Memory B cell (primary cell): ENCODE data around the gene SYTL5.

Experiments
- ATAC-seq: fragments of 150-1000 bp; cut with Tn5 transposase; 2 replicates; pipeline ENCODE4 v1.10.0; 2021; ENCODE audit warnings: low read depth, mild to moderate bottlenecking, moderate library complexity
- DNase-seq, 2 donors: peaks; one replicate each; pipeline ENCODE4 v3.0.0; 2022; ENCODE audit warnings: low spot score in 2 of 2
- H3K27ac Mint-ChIP-seq: one replicate; pipeline ENCODE4 v1.8.0; 2022; ENCODE audit warnings: mild to moderate bottlenecking, moderate library complexity, mixed read lengths
- H3K27me3 Mint-ChIP-seq: one replicate; pipeline ENCODE4 v1.8.0; 2022; ENCODE audit warnings: mixed read lengths
- H3K36me3 Mint-ChIP-seq: one replicate; pipeline ENCODE4 v1.8.0; 2022; ENCODE audit warnings: mild to moderate bottlenecking, mixed read lengths
- H3K4me1 Mint-ChIP-seq: one replicate; pipeline ENCODE4 v1.8.0; 2022; ENCODE audit warnings: mixed read lengths
- H3K4me3 Mint-ChIP-seq: one replicate; pipeline ENCODE4 v1.8.0; 2022; ENCODE audit warnings: mild to moderate bottlenecking, moderate library complexity, mixed read lengths
- H3K9me3 Mint-ChIP-seq: one replicate; pipeline ENCODE4 v1.8.0; 2022; ENCODE audit warnings: mixed read lengths

Gene SYTL5

DNA sequence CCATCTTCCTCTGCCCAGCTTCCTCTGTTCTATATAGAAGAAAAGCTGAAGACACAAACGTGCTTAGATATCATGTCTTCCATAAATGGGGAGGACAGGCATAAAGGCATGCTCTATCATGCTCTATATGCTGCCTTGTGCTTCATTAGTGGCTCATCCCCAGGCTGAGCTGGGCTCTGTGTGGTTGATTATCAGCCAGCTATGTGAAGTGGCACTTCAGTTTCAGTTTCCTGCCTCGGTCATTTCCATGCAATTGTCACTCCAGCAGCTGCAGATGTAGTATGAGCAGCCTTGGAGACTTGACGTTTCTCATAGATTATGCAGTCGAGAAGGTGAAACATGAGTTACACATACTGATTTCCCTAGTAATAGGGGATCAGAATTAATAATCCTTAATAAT lies 106.2 kb downstream of the SYTL5 start:
- H3K27ac Mint-ChIP-seq = no peak overlapping the region
- no peaks in the 10 kb centered on the region for H3K4me1 Mint-ChIP-seq
- DNase-seq = no peak
- no peak overlapping the region for H3K4me3 Mint-ChIP-seq
- peaks cover 3% of the 10 kb centered on the region for H3K27me3 Mint-ChIP-seq
- no peak for ATAC-seq
- no peaks in the 10 kb centered on the region for H3K9me3 Mint-ChIP-seq
- no peaks in the 10 kb centered on the region for H3K36me3 Mint-ChIP-seq

DNA sequence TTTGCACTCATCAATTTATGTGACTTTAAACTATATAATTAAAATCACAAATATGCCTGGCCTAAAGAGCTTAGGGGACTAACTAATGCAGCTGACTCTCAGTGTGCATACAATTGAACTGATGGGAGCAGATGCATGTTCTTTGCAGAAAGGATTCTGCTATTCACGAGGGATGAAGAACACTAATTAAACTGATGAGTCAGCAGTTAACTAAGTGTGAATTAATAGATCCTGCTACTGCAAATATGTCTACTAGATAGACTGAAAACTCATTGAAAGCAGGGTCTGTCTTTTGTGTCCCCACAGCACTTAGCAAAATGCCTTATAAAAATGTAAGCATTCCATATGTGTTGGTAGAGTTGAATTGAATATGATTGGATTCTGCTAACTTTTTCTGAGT lies 110.4 kb downstream of the SYTL5 start:
- Mint-ChIP-seq H3K27ac (no peak overlapping the region), H3K36me3 (no peaks in the 10 kb centered on the region)

DNA sequence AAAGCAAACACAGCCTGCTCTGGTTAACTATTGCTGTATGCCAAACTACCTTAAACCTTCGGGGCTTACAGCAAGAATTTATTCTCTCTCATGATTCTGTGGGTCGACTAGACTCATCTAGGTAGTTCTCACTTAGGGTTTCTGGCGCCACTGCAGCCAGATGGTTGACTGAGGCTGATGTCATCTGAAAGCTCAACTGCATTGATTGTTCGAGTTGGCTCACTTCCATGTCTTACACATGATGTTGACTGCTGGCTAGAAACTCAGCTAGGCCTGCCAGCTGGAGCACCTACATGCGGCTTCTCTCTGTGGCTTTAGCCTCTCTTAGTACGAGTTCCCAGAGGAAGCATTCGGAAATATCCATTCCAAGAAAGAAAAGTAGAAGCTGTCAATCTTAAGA lies 111.1 kb downstream of the SYTL5 start:
- Mint-ChIP-seq H3K4me3 (no peak overlapping the region), H3K36me3 (no peaks in the 10 kb centered on the region), H3K27me3 (peaks cover 2% of the 10 kb centered on the region), H3K27ac (no peak overlapping the region), H3K9me3 (no peaks in the 10 kb centered on the region), H3K4me1 (no peaks in the 10 kb centered on the region)
- no peak for DNase-seq
- ATAC-seq = no peak

More for the DNA sequence above, 110.4 kb downstream of the SYTL5 start:
- H3K4me1 Mint-ChIP-seq = no peaks in the 10 kb centered on the region
- ATAC-seq (no peak), DNase-seq (no peak)
- H3K4me3 Mint-ChIP-seq = no peak overlapping the region
- peaks cover 2% of the 10 kb centered on the region for H3K27me3 Mint-ChIP-seq
- H3K9me3 Mint-ChIP-seq = no peaks in the 10 kb centered on the region

DNA sequence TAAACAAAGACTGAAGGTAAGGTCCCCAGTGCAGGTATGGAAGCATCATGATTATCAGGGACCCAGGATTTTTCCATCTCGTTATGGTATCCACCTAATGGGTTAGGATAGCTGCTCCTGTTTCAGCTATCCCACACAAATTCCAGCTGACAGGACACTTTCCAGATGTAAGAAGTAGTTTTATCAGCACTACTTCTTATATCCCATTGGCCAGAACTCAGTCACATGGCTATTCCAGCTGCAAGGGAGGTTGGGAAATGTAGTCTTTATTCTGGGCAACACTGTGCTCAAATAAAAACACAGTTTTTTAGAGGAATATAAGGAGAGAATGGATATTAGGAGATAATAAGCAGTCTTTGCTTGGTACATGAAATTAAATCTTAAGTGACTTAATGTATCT lies 117.6 kb downstream of the SYTL5 start:
- no peak overlapping the region for H3K27ac Mint-ChIP-seq
- no peaks in the 10 kb centered on the region for H3K4me1 Mint-ChIP-seq
- H3K4me3 Mint-ChIP-seq = no peak overlapping the region
- no peak for DNase-seq
- H3K36me3 Mint-ChIP-seq = no peaks in the 10 kb centered on the region
- no peak for ATAC-seq
- no peaks in the 10 kb centered on the region for H3K9me3 Mint-ChIP-seq
- H3K27me3 Mint-ChIP-seq = peaks cover 2% of the 10 kb centered on the region

DNA sequence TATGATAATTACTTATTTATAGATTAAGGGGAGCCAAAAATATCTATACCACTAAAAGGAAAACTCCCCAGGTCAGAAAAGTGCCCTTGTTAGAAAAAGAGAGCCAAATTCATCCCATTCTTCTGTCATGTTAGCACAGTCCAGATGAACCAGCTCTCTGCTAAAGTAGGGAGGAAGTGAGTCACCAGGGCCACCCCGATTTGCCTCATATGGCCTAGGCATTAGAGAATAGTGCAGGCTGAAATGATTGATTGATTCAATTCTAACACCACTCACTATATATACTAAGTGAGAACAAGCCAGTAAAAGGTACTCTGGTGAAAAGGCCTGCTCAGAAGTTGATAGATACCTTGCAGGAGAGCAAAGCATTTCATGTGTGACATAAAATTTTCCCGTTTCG lies 119.8 kb downstream of the SYTL5 start:
- ATAC-seq (no peak), DNase-seq (no peak)
- no peaks in the 10 kb centered on the region for H3K36me3 Mint-ChIP-seq
- peaks cover 3% of the 10 kb centered on the region for H3K27me3 Mint-ChIP-seq
- H3K4me1 Mint-ChIP-seq = no peaks in the 10 kb centered on the region
- no peak overlapping the region for H3K4me3 Mint-ChIP-seq
- H3K9me3 Mint-ChIP-seq = no peaks in the 10 kb centered on the region
- H3K27ac Mint-ChIP-seq = no peak overlapping the region

DNA sequence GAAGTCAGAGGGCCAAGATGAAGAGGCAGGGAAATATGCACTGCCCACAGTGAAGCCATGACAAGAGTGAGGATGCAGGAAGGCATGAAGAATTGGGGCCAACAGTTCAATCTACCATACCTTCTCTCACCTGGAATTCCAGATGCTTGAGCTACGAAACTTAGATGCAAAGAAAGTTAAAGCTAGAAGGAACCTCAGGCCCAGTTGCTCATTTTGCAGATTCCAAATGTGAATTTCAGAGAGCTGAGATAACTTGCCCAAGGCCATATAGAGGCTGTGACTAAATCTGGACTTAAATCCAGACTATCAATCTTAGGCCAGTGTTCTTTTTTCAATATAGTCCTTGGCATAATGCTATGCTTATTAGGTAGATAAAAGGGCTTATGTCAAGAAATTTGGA lies 121.6 kb downstream of the SYTL5 start:
- DNase-seq (no peak), ATAC-seq (no peak)
- no peaks in the 10 kb centered on the region for H3K36me3 Mint-ChIP-seq
- H3K4me1 Mint-ChIP-seq = no peaks in the 10 kb centered on the region
- H3K27me3 Mint-ChIP-seq = peaks cover 3% of the 10 kb centered on the region
- no peaks in the 10 kb centered on the region for H3K9me3 Mint-ChIP-seq
- no peak overlapping the region for H3K4me3 Mint-ChIP-seq
- H3K27ac Mint-ChIP-seq = no peak overlapping the region

DNA sequence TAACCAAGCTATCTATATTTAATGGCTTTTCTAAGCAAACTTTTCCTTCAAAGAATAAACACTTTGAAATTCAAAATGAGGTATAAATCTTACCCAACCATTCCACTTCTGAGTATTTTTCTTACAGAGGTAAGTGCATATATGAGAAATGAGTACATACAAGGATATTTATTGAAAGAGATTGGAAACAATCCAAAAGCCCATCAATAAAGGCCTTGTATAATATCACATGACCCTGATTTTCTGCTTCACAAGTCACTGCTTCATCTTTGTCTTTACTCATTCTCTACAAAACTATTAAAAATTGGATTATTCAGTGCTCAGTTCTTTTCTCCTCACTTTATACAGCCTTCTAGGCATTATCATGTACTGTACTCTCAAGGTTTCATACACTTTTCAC lies 123.0 kb downstream of the SYTL5 start:
- Mint-ChIP-seq H3K4me1 (no peaks in the 10 kb centered on the region), H3K27me3 (peaks cover 3% of the 10 kb centered on the region), H3K27ac (no peak overlapping the region), H3K9me3 (no peaks in the 10 kb centered on the region), H3K4me3 (no peak overlapping the region), H3K36me3 (no peaks in the 10 kb centered on the region)
- DNase-seq = no peak
- ATAC-seq = no peak

DNA sequence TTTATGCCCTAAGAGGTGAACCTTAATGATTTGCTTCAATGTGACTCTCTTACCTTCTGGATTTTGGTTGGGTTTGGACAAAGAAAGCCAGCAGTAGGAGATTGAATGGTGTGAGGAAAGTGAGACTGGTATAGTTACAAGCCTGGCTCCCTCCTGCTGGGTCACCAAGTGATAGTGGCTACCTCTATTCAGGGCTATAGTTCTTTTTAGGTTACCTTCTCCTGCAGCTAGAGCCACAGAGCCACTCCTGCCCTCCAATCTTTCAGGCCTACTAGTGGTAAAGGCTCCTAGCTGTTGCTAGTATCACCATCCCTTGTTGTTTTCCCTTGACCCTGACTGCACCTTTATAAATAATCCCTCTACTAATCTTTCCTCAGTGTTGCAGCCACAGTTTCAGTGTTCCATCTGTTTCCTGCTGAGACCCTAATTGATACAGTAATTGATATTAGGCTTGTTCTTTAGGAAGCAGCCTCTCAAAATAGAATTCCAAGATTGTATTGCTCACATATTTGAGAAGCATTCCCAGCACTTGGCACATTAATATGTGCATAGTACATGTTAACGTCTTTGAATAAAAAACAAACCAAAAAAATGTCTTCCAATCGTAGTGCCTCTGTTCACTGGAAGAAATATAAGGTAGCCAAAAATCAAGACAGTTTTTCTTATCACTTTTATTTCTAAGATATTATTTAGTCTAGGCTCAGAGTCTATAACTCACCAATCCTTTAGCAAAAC lies 132.0 kb downstream of the SYTL5 start:
- Mint-ChIP-seq H3K9me3 (no peaks in the 10 kb centered on the region), H3K27ac (no peak overlapping the region), H3K4me3 (no peak overlapping the region), H3K36me3 (no peaks in the 10 kb centered on the region), H3K27me3 (no peaks in the 10 kb centered on the region), H3K4me1 (no peaks in the 10 kb centered on the region)
- no peak for ATAC-seq
- DNase-seq = no peak

DNA sequence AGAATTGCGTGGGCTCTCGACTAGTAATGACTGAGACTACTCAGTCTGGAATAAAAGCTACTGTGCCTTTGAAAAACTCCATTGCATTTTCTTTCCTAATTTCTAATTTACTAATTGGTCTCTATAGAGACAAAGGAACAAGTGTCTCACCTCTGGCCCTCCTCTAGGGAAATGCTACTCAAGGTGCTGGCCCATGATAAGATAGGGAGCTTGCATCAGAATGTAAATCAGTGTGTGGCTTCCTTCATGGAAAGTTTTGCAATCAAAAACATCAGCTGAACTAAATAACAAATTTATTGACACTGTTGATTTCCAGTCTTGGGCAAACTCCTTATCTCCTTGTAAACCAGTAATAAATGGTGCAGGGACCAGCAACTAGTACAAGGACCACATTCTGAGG lies 132.5 kb downstream of the SYTL5 start:
- Mint-ChIP-seq H3K36me3 (no peaks in the 10 kb centered on the region), H3K9me3 (no peaks in the 10 kb centered on the region), H3K27me3 (no peaks in the 10 kb centered on the region), H3K4me1 (no peaks in the 10 kb centered on the region), H3K4me3 (no peak overlapping the region), H3K27ac (no peak overlapping the region)
- ATAC-seq (no peak), DNase-seq (no peak)

DNA sequence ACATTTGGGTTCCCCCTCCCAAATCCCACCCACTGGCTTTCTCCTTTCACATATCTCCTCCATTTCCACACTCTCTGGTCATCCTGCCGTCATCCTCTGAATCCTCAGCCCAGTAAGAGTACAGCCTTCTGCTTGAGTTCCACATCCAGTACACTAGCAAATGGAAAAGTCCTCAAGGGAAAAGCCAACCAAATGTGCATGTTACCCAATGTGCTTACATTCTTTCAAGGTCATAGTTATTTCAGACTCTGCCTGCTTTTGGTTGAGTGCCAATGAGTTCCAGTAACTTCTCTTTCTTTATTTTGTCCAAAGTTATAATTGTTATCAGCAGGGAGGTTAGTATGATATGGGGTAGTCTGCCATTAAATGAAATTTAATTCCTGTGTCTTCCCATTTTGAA lies 136.3 kb downstream of the SYTL5 start:
- ATAC-seq (no peak), DNase-seq (no peak)
- Mint-ChIP-seq H3K36me3 (no peaks in the 10 kb centered on the region), H3K4me3 (no peak overlapping the region), H3K27me3 (peaks cover 4% of the 10 kb centered on the region), H3K4me1 (no peaks in the 10 kb centered on the region), H3K27ac (no peak overlapping the region), H3K9me3 (no peaks in the 10 kb centered on the region)

DNA sequence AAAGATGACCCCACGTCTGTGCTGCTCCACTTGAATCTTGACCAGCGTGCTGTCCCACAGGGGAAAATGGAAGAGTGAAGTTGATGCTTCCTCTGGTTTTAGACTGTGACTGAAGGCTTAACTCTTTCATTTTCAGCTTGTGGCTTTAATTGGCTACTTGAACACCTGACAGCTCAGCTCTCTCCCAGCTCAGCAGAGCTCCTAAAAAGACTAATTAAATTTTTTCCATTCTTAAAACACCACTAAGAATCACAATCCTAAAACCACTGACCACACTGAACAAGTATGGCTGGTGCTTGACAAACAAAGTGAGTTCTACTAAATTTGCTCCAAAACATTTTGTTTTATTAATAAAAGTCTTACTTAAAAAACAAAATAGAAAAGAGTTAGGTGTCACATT lies 142.7 kb downstream of the SYTL5 start:
- no peaks in the 10 kb centered on the region for H3K9me3 Mint-ChIP-seq
- H3K4me3 Mint-ChIP-seq = no peak overlapping the region
- no peak for ATAC-seq
- H3K4me1 Mint-ChIP-seq = no peaks in the 10 kb centered on the region
- DNase-seq = no peak
- no peak overlapping the region for H3K27ac Mint-ChIP-seq
- H3K27me3 Mint-ChIP-seq = peaks cover 8% of the 10 kb centered on the region
- no peaks in the 10 kb centered on the region for H3K36me3 Mint-ChIP-seq

DNA sequence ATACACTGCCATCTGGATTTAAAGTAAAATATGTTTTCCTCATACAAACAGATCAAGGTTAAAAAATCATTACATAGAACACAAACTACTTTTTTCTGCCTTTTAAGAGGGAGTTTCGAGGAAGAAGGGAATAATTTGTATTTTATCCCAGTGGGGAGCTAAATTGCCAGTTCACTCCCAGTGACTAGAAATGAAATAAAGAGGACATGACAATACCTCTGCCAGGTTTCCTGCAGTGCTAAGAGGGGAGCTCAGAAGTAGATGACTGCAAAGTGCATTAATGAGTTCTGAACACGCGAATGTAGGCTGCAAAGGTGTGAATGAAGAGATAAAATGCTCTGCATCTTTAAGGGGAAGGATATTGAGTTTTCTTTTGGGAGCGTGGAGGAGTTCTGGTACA lies 144.6 kb downstream of the SYTL5 start:
- no peak for ATAC-seq
- H3K27ac Mint-ChIP-seq = no peak overlapping the region
- no peaks in the 10 kb centered on the region for H3K9me3 Mint-ChIP-seq
- H3K27me3 Mint-ChIP-seq = peaks cover 4% of the 10 kb centered on the region
- no peaks in the 10 kb centered on the region for H3K4me1 Mint-ChIP-seq
- no peak overlapping the region for H3K4me3 Mint-ChIP-seq
- DNase-seq = no peak
- H3K36me3 Mint-ChIP-seq = no peaks in the 10 kb centered on the region

DNA sequence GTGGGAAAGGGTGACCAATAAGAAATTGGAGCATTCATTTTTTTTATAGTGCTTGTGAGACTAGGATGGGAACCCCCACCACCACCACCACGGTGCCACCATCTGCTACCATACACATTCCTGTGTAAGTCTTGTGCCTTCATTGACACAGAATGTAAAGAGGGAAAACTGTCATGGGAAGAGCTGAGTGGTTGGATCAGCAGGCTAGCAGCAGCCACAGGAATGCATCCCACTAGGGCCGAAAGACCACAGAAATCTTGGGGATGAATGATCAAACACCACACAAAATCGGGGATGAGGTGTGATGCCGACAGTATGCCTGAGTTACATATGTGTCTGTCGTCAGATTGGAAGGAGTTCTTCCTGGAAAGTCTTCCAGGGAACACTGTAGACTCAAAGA lies 145.1 kb downstream of the SYTL5 start:
- Mint-ChIP-seq H3K27ac (no peak overlapping the region), H3K9me3 (no peaks in the 10 kb centered on the region), H3K4me1 (no peaks in the 10 kb centered on the region), H3K4me3 (no peak overlapping the region), H3K27me3 (peaks cover 4% of the 10 kb centered on the region), H3K36me3 (no peaks in the 10 kb centered on the region)
- ATAC-seq (no peak), DNase-seq (no peak)

DNA sequence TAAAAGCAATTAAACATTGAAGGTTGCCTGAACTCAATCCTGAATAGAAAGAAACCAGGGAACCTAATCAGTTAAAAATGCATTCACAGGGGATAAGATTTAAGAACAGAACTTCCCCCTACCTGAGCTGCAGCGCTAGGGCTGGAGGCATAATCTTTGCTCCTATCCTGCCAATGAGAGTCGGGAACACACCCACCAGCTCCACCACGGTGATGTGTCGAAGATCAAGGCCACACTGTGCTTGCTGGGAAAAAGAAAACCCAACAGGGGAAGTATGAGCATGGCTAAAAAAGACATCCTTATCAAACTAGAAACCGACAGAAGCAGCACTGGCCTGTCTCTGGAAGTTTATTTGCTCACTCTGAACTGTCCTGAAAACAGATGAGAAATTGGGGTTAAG lies 148.0 kb downstream of the SYTL5 start:
- DNase-seq = no peak
- H3K27ac Mint-ChIP-seq = no peak overlapping the region
- ATAC-seq = no peak
- H3K4me1 Mint-ChIP-seq = no peaks in the 10 kb centered on the region
- no peaks in the 10 kb centered on the region for H3K36me3 Mint-ChIP-seq
- H3K4me3 Mint-ChIP-seq = no peak overlapping the region
- no peaks in the 10 kb centered on the region for H3K9me3 Mint-ChIP-seq
- peaks cover 4% of the 10 kb centered on the region for H3K27me3 Mint-ChIP-seq

DNA sequence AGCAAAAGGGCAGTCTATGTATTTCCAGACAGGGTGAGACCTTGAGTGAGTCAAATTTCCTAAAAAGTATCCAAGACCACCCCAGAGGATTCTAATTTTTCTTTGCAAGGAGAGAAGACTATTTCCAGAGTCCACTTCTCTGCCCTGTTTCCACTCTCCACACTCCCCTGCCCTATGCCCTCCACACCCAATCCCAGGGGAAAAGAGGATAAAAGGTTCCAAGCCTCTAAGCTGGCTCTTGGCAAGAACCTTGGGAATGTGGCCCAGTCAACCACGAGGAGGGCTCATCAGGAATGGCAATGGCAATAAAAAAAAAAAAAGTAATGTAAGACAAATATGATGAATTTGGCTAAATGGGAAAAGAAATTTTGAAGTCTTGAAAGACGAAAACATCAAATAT lies 148.5 kb downstream of the SYTL5 start:
- H3K27ac Mint-ChIP-seq = no peak overlapping the region
- no peaks in the 10 kb centered on the region for H3K36me3 Mint-ChIP-seq
- no peak for ATAC-seq
- DNase-seq = no peak
- H3K9me3 Mint-ChIP-seq = no peaks in the 10 kb centered on the region
- peaks cover 4% of the 10 kb centered on the region for H3K27me3 Mint-ChIP-seq
- no peaks in the 10 kb centered on the region for H3K4me1 Mint-ChIP-seq
- no peak overlapping the region for H3K4me3 Mint-ChIP-seq
